Measurements from ENCODE around the gene KLHL12.

Gene KLHL12

DNA sequence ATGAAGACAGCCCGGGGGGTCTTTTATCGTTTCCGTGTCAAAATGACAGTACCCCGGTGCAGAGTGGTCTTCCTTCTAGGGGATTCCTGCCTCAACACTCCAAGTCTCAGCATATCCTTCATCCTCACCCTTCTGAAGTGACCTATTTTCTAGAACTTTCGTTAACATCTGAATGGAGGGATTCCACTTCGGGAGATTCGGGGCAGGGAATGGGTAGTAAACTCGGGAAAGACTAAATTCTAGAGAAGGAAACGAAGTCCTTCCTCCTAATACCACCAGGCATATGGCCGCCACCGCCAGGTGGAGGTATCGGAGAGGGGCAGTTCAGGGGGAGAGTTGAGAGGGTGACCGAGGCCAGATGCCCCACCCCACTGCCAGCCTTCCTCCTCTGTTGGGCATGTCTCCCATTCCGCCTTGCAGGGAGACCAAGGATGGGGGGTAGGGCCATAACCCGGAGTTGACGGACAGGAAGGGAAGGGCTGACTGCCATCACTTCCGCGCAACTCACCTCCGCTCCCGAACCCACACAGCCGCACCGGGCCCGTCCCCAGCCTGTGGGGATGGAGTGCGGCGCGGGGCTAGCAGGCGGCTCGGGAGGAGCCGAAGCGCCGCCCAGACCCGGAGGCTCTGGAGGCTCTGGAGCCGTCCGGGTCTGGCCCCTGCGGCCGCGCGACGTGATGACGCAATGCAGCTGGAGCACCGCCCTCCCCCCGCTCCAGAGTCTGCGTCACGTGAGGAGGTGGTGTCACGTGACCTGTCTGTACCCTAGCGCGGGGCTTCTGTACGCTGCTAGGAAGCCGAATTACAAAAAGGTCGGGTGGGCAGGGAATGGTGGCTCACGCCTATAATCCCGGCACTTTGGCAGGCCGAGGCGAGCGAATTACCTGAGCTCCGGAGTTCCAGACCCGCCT lies at the start of gene KLHL12:
Gene KLHL12, minus strand, starts transcription at position 654 of the 911 bp plus-strand sequence. CDS start 2,072 bp downstream, outside the sequence.
- DNase-seq = peak; percentile 94

DNA sequence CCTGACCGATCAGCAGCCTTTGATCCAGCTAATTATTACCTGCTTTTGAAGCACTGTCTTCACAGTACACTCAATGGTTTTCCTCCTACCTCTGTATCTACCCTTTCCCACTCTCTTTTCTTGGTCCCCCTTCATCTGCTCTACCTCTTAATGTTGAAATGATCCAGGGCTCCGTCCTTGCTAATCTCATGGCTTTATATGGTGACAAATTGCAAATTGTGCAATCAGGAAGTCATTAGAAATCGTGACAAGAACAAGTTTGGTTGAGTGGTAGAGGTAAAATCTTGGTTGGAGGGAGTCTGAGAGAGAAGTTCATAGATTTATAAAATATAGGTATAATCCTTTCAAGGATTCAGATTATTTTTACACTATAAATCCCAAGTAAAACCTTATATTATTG lies 49.6 kb upstream of the KLHL12 start:
- no peak for DNase-seq

DNA sequence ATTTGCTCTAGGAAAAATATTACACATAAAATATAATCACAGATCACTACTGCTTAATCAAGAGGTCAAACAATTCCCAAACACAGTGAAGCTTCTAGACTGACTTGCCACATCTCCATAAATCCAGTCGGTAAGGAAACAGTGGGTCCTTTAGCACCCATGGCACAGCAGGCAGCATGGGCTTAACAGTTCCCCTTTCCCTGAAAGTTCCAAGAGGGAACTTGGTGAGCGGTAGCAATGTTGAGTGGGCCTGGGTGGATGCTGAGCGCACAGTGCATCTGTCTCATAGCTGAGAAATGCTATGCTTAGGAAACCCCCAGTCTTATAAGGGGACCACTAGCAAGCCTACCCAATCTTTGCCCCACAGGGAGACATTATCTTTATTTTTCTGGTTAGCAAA lies 47.8 kb upstream of the KLHL12 start:
- no peak for DNase-seq

DNA sequence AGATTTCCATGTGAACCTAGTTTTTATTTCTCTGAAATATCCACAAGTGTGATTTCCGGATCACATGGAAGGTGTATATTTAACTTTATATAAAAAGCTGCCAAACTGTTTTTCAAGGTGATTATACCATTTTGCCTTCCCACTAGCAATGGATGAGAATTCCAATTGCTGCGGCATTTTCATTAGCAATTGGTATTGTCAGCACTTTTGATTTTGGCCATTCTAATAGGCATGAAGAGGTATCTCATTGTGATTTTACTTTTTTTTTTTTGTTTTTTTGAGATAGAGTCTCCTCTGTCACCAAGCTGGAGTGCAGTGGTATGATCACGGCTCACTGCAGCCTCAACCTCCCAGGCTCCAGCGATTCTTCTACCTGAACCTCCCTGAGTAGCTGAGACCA lies 45.0 kb upstream of the KLHL12 start:
- DNase-seq = no peak

DNA sequence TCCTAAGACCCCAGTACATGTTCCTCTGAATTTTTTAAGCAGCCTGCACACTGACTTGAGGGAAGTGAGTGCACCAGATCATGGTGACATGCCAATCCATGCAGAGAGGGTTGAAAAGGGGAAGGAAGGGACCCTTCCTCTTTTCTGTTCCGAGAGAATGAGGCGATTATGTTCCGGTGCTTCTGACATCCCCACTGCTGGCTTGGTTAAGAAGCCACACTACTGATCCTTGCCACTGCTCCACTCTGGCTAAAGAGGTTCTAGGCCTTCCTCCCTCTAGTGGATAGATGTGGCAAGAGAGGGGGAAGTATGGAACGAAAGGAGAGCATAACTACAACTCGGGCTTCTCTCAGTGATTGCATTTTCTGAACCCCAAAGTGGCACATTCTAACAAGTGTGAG lies 41.9 kb upstream of the KLHL12 start:
- DNase-seq = peak; percentile 77

DNA sequence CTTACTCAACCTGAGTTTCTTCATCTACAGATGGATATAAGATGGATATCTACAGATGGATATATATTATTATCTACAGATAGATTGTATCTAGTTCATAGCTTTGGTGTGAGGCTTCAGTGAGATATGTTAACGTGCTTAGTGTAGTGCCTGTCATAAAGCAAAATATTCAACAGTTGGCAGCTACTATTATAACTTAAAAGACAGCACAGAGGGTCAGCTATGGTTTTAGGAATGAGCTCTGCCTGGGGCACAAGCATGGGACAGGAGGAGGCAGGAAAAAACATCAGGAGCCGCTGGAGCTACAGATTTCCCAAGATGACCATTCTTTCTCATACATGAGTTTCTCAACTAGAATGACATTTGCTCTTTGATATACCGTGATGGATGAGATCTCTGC lies 41.3 kb upstream of the KLHL12 start:
- no peak for DNase-seq

DNA sequence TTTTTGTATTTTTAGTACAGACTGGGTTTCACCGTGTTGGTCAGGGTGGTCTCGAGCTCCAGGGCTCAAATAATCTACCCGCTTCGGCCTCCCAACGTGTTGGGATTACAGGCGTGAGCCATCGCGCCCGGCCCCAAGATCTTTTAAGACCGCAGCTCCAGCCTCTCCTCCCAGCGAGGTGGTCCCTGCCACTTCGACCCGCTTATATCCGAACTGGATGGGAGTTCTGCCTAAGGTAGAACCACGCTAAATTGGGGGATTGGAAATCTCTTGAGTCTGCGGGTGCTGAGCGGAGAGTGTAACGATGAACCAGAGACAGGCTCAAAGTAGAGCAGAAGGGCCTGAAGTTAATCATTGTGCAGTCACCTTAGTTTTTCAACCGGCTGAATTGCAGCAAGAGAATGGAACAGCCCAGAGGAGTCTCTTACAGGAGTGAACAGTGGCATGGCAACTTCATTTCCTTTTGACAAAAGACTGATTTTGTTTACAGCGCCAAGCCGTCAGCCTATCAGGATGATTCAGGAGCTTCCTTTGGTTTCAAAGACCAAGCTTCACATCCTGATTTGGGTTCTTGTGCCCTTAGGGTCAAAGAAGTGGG lies 40.7 kb upstream of the KLHL12 start:
- peak; percentile 4 for DNase-seq

DNA sequence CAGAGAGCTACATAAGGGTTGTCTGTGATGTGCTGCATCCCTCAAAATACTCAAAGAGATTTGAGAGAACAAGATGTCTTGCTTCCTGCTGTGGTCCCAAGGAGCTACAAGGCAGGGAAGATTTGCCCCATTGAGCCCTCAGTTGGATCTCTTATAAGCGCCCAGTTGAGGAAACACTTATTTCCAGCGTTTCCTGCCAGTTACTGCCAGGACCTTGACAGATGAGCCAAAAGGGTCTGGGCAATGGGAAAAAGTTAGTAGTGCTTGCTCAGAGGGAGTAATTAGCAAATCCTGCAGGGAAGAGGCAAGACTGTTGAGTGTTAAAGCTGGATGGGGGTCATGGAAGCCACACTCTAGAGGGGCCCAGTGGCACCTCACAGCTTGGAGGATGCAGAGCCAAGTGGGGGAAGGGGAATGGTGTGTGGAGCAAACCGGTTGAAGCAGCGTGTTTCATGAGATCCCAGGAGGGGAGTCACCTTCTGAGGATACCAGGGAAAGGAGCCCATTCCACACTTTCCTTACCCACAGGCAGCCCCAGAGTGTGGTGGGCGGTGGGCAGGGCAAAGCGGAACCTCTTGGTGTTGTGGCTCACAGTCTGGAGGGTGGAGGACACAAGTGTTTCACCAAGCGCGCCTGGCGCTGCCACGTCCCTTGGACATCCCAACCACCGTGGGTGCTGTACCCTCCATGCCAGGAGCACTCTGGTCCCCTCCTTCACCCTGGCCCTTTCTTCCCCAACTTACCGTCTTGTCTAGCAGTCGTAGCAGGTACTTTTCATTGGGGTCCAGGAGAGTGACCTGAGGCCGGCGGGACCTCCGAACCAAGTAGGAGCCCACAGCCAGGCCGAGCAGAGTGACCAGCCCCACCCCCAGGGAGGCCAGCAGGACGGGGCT lies 39.2 kb upstream of the KLHL12 start:
- no peak for DNase-seq

DNA sequence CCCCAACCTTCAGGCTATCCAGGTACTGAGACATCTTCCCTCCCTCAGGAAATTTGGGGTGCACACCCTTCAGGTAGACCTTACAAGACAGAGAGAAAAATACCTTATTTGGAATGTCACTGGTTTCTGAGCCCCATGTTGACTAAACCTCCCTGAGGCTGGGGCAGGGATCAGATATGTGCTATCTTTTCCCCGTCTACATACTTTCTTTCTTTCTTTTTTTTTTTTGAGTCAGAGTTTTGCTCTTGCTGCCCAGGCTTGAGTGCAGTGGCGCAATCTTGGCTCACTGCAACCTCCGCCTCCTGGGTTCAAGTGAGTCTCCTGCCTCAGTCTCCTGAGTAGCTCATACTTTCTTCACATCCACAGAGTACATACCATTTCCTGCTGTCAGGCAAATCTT lies 38.4 kb upstream of the KLHL12 start:
- DNase-seq = no peak

DNA sequence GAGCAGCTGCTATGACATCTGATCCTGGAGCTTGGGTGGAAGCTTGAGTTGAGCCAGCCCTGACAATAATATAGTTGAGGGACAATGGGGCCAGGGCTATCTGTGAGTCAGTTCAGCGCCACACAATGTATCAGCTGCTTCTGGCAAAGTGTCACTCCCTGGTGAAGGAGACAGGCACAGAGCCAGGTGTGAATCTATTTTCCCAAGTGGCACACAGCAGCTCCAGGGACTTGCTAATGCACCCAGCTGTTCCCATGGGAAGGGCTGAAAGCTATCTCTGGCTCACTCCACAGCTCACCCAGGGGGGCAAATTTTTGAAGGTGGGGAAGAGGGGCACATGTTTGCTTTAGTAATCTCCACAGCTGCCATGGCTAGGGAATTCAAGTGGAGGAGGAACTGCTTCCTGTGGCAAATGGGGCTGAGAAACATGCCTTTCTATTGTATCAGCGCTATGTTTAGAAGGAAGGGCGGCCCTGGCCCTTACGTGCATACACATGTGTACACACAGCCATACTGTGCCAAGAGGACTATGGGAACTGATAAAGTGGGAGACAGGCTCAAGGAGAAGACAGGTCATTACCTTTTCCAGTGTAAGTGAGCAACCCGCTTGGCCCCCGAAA lies 37.9 kb upstream of the KLHL12 start:
- no peak for DNase-seq

DNA sequence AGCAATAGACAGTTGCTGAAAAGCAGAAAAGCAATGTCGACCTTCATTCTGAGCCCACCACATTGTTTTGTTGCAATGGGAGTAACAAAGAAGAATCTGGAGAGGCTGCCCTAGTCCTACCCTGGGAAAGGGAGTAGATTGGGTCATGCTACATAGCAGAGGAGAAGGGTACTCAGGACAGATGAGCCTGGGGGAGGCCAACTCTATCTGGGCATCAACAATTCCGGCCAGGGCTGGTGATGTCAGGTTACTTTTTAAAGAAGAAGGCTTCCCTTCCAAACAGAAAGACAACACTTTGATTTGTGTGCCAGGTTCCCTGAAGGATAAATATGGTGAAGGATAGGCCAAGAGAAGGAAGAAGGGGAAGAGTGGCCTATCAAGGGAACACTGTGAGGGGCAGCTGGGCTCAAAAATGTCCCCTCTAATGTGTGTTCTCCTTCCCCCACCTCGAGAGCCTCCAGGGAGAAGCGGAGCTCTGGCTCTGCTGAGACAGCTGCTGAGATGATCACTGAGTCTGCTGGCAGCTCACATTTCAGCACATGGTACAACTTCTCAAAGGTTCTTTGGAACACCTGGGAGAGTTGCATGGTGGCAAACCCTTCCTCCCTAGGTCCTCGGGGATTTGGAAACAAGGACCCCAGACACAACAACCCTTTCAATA lies 34.3 kb upstream of the KLHL12 start:
- no peak for DNase-seq

DNA sequence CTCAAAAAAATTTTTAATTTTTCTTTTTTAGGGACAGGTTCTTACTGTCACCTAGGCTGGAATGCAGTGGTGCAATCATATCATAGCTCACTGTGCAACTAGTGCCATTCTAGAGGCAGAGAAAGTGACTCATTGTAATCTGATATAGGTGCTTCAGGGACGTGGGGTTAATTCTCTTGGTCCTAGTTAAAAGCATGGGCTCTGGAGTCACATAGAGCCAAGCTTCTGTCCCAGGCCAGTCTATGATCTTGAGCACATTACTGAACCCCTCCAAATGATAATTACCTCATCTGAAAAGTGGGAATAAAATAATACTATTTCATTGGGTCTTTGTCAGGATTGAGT lies 32.2 kb upstream of the KLHL12 start:
- DNase-seq = no peak

DNA sequence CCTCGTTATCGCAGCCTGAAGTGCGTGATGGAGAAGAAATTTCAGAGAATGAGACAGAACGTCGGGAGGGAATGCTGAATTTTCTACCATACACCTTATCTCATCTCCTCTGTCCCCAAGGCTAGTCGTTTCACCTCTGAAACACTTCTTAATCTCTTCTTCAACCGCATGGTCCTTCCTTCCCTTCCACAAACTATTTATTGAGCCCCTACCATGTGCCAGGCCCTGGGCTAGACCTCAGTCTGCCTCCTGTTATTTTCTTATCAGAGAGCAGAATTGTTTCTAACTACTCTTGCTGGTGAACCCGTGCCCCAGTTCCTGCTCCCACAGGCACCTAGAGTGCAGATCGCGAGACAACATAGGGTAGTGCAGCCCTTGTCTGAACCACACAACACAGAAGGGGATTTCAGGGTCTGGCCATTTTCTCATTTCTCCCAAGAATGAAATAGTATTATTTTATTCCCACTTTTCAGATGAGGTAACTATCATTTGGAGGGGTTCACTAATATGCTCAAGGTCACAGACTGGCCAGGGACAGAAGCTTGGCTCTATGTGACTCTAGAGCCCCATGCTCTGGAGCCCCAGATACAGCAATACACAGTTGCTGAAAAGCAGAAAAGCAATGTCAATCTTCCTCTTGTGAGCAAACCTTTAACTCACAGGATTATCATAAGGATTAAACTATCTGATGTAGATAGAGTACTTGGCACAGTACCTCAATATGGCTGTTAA lies 31.7 kb upstream of the KLHL12 start:
- no peak for DNase-seq

DNA sequence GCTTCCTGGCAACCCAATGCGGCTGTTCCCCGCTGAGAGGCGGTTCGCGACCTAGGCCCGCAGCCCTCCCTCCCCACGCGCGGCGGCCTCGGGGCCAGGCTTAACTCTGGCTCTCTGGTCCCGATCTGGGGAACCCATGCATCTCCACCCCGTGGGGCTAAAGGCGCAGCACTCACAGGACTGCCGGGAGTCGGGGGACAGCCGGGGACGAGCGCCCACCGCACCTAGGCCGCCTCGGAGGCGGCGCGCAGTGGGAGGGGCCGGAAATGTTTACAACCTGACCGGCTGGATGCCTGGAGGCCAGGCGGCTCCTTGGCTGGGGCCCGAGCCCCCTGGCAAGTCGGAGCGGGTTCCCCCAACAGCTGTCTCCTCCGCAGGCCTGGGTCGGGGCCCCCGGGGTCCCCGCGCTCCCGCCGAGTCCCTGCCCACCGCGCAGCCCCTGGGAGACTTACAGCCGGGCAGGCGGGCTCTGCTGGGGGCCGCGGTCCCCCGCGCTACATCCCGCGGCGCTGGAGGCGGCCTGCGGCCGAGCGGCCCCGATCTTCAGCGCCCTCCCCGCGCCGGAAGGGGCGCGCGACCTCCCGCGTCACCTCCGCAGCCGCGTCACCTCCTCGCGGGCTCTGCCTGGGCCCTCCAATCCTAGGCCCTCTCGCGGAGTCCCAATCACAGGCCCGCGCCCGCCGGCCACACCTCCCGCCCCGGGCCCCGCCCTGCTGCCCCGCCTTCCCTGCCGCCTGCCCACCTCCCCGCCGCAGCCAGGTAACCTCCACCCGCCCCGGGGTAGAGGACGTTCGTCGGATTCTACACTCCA lies 30.9 kb upstream of the KLHL12 start, which contains the start of gene ADIPOR1:
Gene ADIPOR1, minus strand, starts transcription at position 580 of the 811 bp plus-strand sequence. CDS start 7,242 bp downstream, outside the sequence.
- peak; percentile 93 for DNase-seq

DNA sequence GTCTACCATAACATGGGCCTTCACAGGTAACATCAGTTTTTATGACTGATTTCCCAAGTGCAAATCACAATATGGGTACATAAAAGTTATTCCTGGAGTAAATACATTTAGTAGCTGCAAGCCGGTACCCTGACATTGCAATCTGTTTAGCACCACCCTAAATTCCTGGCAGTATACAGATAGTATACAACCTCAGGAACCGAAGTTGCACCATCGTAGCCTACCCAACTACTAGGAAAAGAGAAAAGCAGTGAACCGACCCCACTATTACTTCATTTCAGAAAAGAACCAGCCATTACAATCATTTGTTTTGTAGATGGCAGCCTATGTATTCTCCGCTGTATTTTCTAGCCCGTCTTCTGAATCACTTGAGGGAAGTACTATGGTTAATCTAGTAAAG lies 29.9 kb upstream of the KLHL12 start:
- no peak for DNase-seq

DNA sequence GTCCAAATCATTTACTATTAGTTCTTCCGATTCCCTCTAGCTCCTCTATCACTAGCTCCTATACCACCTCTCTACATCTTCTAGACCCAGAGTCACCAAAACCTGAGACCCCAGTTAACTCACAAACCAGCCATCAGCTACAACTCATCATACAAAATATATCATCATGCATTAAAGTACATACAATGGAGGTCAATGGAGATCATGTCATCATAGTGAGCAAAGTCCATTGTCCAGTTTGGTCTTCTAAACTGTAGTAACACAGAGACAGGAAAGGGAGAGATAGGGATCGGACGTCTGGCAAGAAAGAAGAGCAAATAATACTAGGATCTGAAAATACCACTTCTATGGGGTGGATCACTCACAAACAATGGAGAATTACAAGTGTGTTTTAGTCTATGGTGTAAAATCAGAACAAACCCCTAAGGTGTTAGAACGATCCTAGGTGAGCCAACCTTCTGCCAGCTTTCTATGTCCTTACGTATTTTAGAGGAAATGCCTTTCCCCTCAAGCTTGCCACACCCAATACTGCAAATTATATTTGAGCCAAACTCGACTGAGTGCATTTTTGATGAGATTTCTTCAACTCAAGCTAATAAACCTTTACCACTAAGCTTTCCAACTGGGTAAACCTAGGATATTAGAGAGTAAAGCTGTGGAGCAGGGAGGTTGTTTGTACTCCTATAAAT lies 27.2 kb upstream of the KLHL12 start:
- no peak for DNase-seq

DNA sequence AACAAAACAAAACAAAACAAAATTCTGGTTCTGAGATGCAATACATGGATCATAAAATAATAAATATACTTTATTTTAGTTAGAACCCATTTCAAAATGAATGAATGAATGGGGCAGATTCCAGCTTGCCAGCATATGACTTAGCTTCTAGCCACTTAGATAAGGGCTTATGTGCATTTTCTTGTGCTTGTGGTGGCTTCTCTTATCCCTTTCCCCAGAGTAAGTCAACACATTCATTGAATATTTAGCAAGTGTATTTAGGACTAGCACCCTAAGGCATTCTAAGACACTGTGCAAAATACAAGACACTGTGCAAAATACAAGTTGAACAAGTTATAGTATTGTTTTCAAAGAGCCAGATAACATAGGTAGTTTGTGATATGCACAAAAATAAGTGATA lies 26.4 kb upstream of the KLHL12 start:
- no peak for DNase-seq

DNA sequence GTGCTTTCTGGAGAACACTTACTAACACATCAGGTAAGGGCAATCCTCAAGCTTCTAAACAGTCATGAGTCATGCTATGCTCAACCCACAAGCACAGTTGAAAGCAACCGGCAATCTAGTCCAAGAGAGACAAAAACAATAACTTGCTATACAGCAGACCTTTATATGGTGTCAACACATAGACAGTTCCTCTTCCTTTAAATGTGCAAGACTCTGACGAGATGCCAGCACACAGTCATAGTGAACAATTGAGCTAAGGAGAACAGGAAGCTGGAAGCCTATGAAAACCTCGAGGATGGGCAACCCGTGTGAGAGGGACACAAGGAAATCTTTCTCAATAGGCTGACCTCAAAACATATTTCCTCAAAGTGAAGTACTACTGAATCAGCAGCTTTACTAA lies 25.8 kb upstream of the KLHL12 start:
- peak; percentile 57 for DNase-seq

DNA sequence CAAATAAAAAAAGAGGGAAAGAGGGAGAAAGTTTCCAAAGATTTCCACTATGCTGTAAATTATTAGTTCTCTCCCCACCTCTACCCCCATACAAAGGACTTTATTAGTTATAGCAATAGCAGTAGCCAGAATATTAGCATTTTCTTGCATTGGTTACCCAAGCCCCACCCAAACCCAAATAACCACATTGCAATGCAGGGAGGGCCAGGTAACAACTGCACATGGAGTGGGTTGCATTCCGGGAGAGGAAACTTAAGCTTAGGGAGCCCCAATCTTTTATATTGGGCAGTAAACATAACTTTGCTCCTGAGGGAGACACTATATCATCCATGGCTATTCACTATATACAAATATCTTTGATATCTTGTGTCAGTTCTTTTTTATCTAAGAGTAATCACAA lies 25.1 kb upstream of the KLHL12 start:
- DNase-seq = no peak

DNA sequence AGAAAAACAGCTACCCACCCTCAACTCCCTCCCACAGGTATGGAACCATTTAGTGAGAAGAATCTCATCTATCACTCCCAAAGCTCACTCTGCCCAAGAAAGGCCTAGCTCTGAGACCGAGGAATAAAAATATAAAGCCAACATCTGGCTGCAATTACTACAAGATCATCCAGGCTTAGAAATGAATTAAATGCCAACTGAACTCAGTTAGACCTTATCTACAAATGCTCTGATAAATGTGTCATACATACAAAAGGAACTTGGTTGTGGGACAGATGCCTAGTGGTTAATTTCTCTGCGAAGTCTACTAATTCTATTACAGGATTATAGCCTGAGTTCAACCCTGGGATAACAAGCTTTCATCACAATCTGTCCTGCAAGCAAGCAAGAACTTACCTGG lies 24.4 kb upstream of the KLHL12 start:
- no peak for DNase-seq

All from CD4-positive, alpha-beta T cell treated with Interferon gamma for 1 hour (primary cell).